OCI-LY1 (cell line): ENCODE data around the gene OSTN.

ENCODE experiments used
- H2AFZ ChIP-seq: fragments of 200-600 bp; sonication (generic), shearing (Covaris generic); 2 replicates; pipeline ENCODE4 v1.6.0; 2014; ENCODE audit warnings: antibody characterized with exemption, mild to moderate bottlenecking, low read length
- H3F3A ChIP-seq: fragments of 200-600 bp; sonication (generic), shearing (Covaris generic); 2 replicates; pipeline ENCODE4 v1.6.0; 2014; ENCODE audit warnings: mild to moderate bottlenecking, antibody characterized with exemption, low read length, moderate library complexity; ENCODE audit not compliant: insufficient read depth
- H3K27ac ChIP-seq: fragments of 200-600 bp; sonication (generic); 2 replicates; pipeline ENCODE4 v1.5.1; 2014; ENCODE audit warnings: low read length, mixed run types, mild to moderate bottlenecking, low read depth; ENCODE audit not compliant: poor library complexity, severe bottlenecking
- H3K27me3 ChIP-seq: fragments of 200-600 bp; sonication (generic); 2 replicates; pipeline ENCODE4 v1.6.0; 2014; ENCODE audit warnings: antibody characterized with exemption, mild to moderate bottlenecking, low read length, moderate library complexity; ENCODE audit not compliant: insufficient read depth
- H3K36me3 ChIP-seq: fragments of 200-600 bp; sonication (generic); 2 replicates; pipeline ENCODE4 v1.6.1; 2014; ENCODE audit warnings: mild to moderate bottlenecking, antibody characterized with exemption, low read length, moderate library complexity, mixed read lengths; ENCODE audit not compliant: insufficient read depth
- H3K4me1 ChIP-seq: fragments of 200-600 bp; sonication (generic); 2 replicates; pipeline ENCODE4 v1.5.1; 2014; ENCODE audit warnings: mild to moderate bottlenecking, low read length, moderate library complexity; ENCODE audit not compliant: insufficient read depth, severe bottlenecking
- H3K4me2 ChIP-seq: fragments of 200-600 bp; sonication (generic), shearing (Covaris generic); 2 replicates; pipeline ENCODE4 v1.6.1; 2014; ENCODE audit warnings: low read length
- H3K4me3 ChIP-seq: fragments of 200-600 bp; sonication (generic); 2 replicates; pipeline ENCODE4 v1.5.1; 2014; ENCODE audit warnings: low read length, low read depth, mild to moderate bottlenecking, mixed read lengths; ENCODE audit not compliant: poor library complexity, severe bottlenecking
- H3K79me2 ChIP-seq: fragments of 200-600 bp; shearing (Covaris generic); 2 replicates; pipeline ENCODE4 v1.6.1; 2016; ENCODE audit warnings: mixed run types, low read length, mixed read lengths; ENCODE audit not compliant: insufficient read depth
- H3K9ac ChIP-seq: fragments of 200-600 bp; sonication (generic), shearing (Covaris generic); 2 replicates; pipeline ENCODE4 v1.6.1; 2014; ENCODE audit warnings: mild to moderate bottlenecking, low read length, mixed read lengths
- H3K9me2 ChIP-seq: fragments of 200-600 bp; sonication (generic), shearing (Covaris generic); 2 replicates; pipeline ENCODE4 v1.6.1; 2014; ENCODE audit warnings: low read depth, mild to moderate bottlenecking, low read length, mixed read lengths
- H3K9me3 ChIP-seq: fragments of 200-600 bp; shearing (Covaris generic); 2 replicates; pipeline ENCODE4 v1.6.1; 2014; ENCODE audit warnings: low read length, mixed read lengths
- H4K20me1 ChIP-seq: fragments of 200-600 bp; sonication (generic), shearing (Covaris generic); 2 replicates; pipeline ENCODE4 v1.6.0; 2016; ENCODE audit warnings: mild to moderate bottlenecking, low read length; ENCODE audit not compliant: insufficient read depth
- EZH2 ChIP-seq: fragments of 200-600 bp; sonication (generic), shearing (Covaris generic); IDR thresholded peaks from 2 replicates; pipeline ENCODE4 v1.8.0; 2017; ENCODE audit warnings: borderline replicate concordance, mixed run types, mild to moderate bottlenecking, antibody characterized with exemption, low read length, moderate library complexity, mixed read lengths
- TF ChIP-seq, protein P1 (sequence below): fragments of 200-600 bp; sonication (generic), shearing (Covaris generic); IDR thresholded peaks from 2 replicates; pipeline ENCODE4 v1.5.1; 2017; ENCODE audit warnings: mild to moderate bottlenecking, antibody characterized with exemption, low read length, moderate library complexity, mixed read lengths

Gene OSTN

DNA sequence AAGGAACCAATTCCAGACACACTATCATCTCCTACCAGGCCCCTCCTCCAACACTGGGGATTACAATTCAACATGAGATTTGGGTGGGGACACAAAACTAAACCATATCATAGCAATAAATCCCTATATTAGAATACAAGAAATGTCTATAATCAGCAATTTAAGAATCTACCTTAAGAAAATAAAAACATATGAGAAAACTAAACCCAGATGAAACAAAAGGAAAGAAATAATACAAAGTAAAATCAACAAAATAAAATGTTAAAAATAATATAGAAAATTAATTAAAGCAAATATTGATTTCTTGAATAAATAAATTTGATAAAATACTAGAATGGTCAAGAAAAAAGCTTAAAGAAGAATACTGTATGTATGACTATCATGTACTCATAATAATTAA, 6.1 kb upstream of the OSTN start:
- H3K27ac ChIP-seq = no peak overlapping the region
- no peaks in the 10 kb centered on the region for H3K4me1 ChIP-seq
- no peaks in the 10 kb centered on the region for H3K9me3 ChIP-seq
- H4K20me1 ChIP-seq = no peaks in the 10 kb centered on the region
- H3K9ac ChIP-seq = no peak overlapping the region
- H3K36me3 ChIP-seq = no peaks in the 10 kb centered on the region
- H3K9me2 ChIP-seq = no peaks in the 10 kb centered on the region
- no peaks in the 10 kb centered on the region for H3K27me3 ChIP-seq
- no peaks in the 10 kb centered on the region for H3F3A ChIP-seq
- no peak overlapping the region for H2AFZ ChIP-seq
- no peaks in the 10 kb centered on the region for H3K79me2 ChIP-seq
- H3K4me2 ChIP-seq = no peak overlapping the region
- no peak for TF ChIP-seq EZH2
- TF ChIP-seq, protein P1, sequence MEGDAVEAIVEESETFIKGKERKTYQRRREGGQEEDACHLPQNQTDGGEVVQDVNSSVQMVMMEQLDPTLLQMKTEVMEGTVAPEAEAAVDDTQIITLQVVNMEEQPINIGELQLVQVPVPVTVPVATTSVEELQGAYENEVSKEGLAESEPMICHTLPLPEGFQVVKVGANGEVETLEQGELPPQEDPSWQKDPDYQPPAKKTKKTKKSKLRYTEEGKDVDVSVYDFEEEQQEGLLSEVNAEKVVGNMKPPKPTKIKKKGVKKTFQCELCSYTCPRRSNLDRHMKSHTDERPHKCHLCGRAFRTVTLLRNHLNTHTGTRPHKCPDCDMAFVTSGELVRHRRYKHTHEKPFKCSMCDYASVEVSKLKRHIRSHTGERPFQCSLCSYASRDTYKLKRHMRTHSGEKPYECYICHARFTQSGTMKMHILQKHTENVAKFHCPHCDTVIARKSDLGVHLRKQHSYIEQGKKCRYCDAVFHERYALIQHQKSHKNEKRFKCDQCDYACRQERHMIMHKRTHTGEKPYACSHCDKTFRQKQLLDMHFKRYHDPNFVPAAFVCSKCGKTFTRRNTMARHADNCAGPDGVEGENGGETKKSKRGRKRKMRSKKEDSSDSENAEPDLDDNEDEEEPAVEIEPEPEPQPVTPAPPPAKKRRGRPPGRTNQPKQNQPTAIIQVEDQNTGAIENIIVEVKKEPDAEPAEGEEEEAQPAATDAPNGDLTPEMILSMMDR = no peak
- H3K4me3 ChIP-seq = no peak overlapping the region

DNA sequence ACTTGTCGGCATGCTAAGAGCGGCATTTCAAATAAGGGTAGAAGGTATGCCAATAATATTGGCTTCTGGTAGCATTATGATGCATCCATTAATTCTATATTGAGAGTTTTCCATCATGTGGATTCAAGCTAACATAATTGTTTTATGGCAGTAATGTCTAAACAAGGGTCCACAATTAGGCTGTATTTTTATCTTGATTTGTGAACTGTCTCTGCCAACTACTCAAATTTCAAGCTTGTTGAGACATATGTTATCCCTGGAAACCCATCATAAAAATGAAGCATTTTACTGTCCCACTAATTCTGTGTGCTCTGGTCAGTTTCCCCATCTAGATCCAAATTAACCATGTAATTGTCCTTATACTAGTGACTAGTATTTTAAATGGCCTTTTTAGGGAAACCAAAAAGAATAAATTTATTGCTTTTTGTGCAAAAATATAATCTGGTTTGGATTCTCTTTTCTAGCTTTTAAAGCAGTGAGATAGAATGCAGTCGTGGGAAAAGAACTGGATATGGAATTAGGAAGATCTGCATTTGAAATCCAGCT, 1.2 kb upstream of the OSTN start:
- H3K9me2 ChIP-seq = no peaks in the 10 kb centered on the region
- no peaks in the 10 kb centered on the region for H3K9me3 ChIP-seq
- no peaks in the 10 kb centered on the region for H3F3A ChIP-seq
- no peaks in the 10 kb centered on the region for H3K36me3 ChIP-seq
- no peak overlapping the region for H2AFZ ChIP-seq
- TF ChIP-seq EZH2 = no peak
- TF ChIP-seq, protein P1 = no peak
- no peak overlapping the region for H3K9ac ChIP-seq
- no peaks in the 10 kb centered on the region for H3K4me1 ChIP-seq
- no peaks in the 10 kb centered on the region for H3K27me3 ChIP-seq
- no peak overlapping the region for H3K4me2 ChIP-seq
- H3K27ac ChIP-seq = no peak overlapping the region
- no peak overlapping the region for H3K4me3 ChIP-seq
- no peaks in the 10 kb centered on the region for H4K20me1 ChIP-seq
- no peaks in the 10 kb centered on the region for H3K79me2 ChIP-seq

DNA sequence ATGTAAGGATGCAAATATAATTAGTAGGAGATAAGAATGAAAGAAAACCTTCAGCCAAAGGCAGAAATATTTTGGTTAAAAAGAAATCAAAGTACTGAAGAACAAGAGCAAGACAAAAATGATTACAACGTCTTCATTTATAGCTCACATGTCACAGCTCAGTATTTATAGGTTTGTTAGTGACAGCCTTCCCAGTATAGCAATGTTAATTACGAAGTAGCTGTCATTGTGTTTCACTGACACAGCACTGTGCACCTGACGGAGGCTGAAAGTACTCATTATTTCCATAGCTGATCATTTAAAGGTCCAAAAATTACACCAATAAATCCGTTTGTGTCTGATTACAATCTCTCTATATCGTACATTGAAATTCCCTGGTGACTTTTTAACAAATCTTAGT, 561 bp upstream of the OSTN start:
- TF ChIP-seq, protein P1 = no peak
- TF ChIP-seq EZH2 = no peak
- H3K36me3 ChIP-seq = no peaks in the 10 kb centered on the region
- no peaks in the 10 kb centered on the region for H3K9me3 ChIP-seq
- H3K9me2 ChIP-seq = no peaks in the 10 kb centered on the region
- no peaks in the 10 kb centered on the region for H3F3A ChIP-seq
- H3K79me2 ChIP-seq = no peaks in the 10 kb centered on the region
- no peaks in the 10 kb centered on the region for H3K27me3 ChIP-seq
- H3K4me2 ChIP-seq = no peak overlapping the region
- H3K4me1 ChIP-seq = no peaks in the 10 kb centered on the region
- H4K20me1 ChIP-seq = no peaks in the 10 kb centered on the region
- no peak overlapping the region for H3K9ac ChIP-seq
- no peak overlapping the region for H3K4me3 ChIP-seq
- H3K27ac ChIP-seq = no peak overlapping the region
- H2AFZ ChIP-seq = no peak overlapping the region
